ENCODE results near the gene SLC1A7.
"Not testable (repeated sequence)": the region's sequence is repeated elsewhere in the genome, so short reads cannot be mapped to it uniquely, and the experiment has no call there.

The SLC1A7 gene

DNA sequence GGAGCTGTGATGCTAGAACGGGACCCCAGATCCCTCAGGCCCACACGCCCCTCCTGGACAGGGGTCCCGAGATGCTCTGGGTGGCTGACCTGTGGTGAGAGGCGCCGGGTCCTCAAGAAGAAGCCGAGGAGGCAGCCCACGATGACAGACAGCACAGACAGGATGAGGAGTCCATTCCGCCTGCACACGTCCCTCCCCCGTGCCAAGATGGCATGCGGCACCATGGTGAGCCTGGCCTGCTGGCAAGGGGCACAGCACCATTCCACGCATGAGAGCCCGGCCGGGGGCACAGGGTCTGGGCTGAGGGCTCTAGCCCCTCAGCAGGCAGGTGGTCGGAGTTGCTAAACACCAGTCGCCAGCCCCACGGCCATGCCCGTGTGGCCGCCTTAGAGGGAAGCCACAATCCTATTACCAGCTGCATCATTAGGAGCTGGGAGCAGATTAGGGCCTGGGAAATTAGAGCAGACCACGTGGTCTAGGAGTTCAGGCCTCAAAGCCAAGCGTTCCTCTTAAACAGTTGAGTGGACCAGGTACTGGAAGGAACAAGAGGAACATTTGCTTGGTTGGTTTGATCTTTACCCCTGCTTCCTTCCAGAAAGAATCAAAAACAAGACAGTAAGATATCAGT, at the start of gene SLC1A7:
Gene SLC1A7 (minus strand): TSS at position 413 of the 628 bp plus-strand sequence. CDS start 189 bp downstream, at position 224.
- TF ChIP-seq, protein P1, sequence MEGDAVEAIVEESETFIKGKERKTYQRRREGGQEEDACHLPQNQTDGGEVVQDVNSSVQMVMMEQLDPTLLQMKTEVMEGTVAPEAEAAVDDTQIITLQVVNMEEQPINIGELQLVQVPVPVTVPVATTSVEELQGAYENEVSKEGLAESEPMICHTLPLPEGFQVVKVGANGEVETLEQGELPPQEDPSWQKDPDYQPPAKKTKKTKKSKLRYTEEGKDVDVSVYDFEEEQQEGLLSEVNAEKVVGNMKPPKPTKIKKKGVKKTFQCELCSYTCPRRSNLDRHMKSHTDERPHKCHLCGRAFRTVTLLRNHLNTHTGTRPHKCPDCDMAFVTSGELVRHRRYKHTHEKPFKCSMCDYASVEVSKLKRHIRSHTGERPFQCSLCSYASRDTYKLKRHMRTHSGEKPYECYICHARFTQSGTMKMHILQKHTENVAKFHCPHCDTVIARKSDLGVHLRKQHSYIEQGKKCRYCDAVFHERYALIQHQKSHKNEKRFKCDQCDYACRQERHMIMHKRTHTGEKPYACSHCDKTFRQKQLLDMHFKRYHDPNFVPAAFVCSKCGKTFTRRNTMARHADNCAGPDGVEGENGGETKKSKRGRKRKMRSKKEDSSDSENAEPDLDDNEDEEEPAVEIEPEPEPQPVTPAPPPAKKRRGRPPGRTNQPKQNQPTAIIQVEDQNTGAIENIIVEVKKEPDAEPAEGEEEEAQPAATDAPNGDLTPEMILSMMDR (conservative IDR thresholded peaks at IDR 0.05; ENCODE audit: low read depth, low read length) = no peak
- H3K4me3 ChIP-seq (ENCODE audit: low read depth, low read length) = no peak within 1 kb of the TSS
- no peak for DNase-seq (ENCODE audit: low read depth)

- TF ChIP-seq, protein P1 (conservative IDR thresholded peaks at IDR 0.05; ENCODE audit: low read depth, low read length) = peak; percentile 73
- no peak overlapping the region for H3K4me3 ChIP-seq (ENCODE audit: low read depth, low read length)
- peak; percentile 61 for DNase-seq (ENCODE audit: low read depth)
Observed at GRCh38 chr1:53190210-53190611, 47.8 kb upstream of the SLC1A7 start.

GRCh38 chr1:53189061-53189460, 46.6 kb upstream of the SLC1A7 start:
- no peak overlapping the region for H3K4me3 ChIP-seq (ENCODE audit: low read depth, low read length)
- no peak for DNase-seq (ENCODE audit: low read depth)
- TF ChIP-seq, protein P1 (conservative IDR thresholded peaks at IDR 0.05; ENCODE audit: low read depth, low read length) = no peak

DNA sequence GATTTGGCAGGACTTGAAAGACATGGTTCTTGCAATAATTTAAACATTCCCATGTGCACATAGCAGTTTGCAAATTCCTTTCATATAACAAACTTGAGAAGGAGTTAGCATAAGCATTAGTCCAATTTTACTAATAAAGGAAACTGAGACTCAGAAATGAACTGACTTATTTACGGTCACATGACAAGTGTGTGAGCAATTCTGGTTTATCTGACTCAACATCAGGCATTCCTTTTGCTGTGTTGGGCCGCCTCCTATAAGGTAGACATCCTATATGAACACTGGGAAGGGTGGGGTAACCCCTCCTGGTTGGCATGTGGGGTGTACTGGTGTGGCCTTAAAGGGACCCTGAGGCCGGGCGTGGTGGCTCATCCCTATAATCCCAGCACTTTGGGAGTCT, 45.7 kb upstream of the SLC1A7 start:
- TF ChIP-seq, protein P1 (conservative IDR thresholded peaks at IDR 0.05; ENCODE audit: low read depth, low read length) = no peak
- no peak overlapping the region for H3K4me3 ChIP-seq (ENCODE audit: low read depth, low read length)
- peak; percentile 33 for DNase-seq (ENCODE audit: low read depth)

GRCh38 chr1:53187401-53187800, 45.0 kb upstream of the SLC1A7 start:
- no peak for DNase-seq (ENCODE audit: low read depth)
- no peak overlapping the region for H3K4me3 ChIP-seq (ENCODE audit: low read depth, low read length)
- TF ChIP-seq, protein P1 (conservative IDR thresholded peaks at IDR 0.05; ENCODE audit: low read depth, low read length) = no peak

DNA sequence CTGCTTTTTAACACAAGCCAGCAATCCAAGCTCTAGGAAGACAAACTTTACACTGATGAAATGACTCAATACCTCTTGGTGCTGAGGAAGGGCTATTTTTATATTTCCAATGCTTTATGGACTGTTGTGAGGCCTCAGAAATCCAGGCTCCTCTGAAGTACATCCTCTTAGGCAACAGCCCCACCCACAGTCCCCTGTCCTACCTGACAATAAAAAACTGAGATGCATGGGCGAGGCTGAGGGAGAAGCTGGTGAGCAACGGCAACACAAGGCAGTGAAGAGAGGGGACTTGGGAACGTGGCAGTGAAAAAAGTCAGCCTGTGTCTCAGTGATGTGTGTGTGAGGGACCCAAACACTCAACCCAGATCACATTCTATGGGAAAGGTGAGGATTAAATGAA, 44.1 kb upstream of the SLC1A7 start:
- no peak for DNase-seq (ENCODE audit: low read depth)
- TF ChIP-seq, protein P1 (conservative IDR thresholded peaks at IDR 0.05; ENCODE audit: low read depth, low read length) = no peak
- no peak overlapping the region for H3K4me3 ChIP-seq (ENCODE audit: low read depth, low read length)

- H3K4me3 ChIP-seq (ENCODE audit: low read depth, low read length); DNase-seq (ENCODE audit: low read depth): not testable (repeated sequence)
Observed at GRCh38 chr1:53185955-53186297, 43.5 kb upstream of the SLC1A7 start.

Measured in choroid plexus epithelial cell (primary cell).